Measurements from ENCODE around the gene SLC24A4.

GRCh38 chr14:92490239-92490959 is 167.4 kb downstream of the SLC24A4 start:
- TF ChIP-seq CTCF (IDR thresholded peaks at IDR 0.05; ENCODE audit: poor library complexity, severe bottlenecking) (no peak), SMC3 (conservative IDR thresholded peaks at IDR 0.05; ENCODE audit: poor library complexity) (no peak), EZH2 (IDR thresholded peaks at IDR 0.05; ENCODE audit: borderline replicate concordance, insufficient read depth, low read length, poor library complexity, severe bottlenecking) (no peak), EP300 (conservative IDR thresholded peaks at IDR 0.05; ENCODE audit: poor library complexity, severe bottlenecking) (no peak), POLR2AphosphoS5 (IDR thresholded peaks at IDR 0.05) (no peak)

Measured in neural cell (in vitro differentiated cells).